PC-9 (cell line): ENCODE results near the gene STX8. TPM values are rescaled to one million over a fixed set of nuclear protein-coding genes. Genes with fewer than 3 reads are reported as not detected.

ENCODE experiments used
- BruUV-seq: library from RNA; stranded (reverse); fragments of 400-500 nt; replicated peaks from 2 replicates; lab custom pipeline; 2021; lab: Mats Ljungman, UMichigan
- CTCF ChIA-PET: fragments of 300-600 bp; sonication (Branson Sonifier 250); formaldehyde crosslinking; loops from one replicate; lab custom pipeline; 2022; ENCODE audit warnings: antibody characterized with exemption; lab: Charles Lee
- POLR2A ChIA-PET: fragments of 300-600 bp; sonication (Branson Sonifier 250); formaldehyde crosslinking; loops from one replicate; lab custom pipeline; 2022; ENCODE audit warnings: antibody characterized with exemption; ENCODE audit not compliant: unreplicated experiment; lab: Charles Lee
- DNase-seq, 2 experiments: peaks; one replicate each; pipeline versions ENCODE4 v3.0.0 to v3.0.0-alpha.2; 2015 to 2022; ENCODE audit warnings: mixed read lengths in 1 of 2
- H2AFZ ChIP-seq: fragments of 200-600 bp; sonication (generic); 2 replicates; pipeline ENCODE4 v1.8.1; 2017; ENCODE audit warnings: antibody characterized with exemption
- H3F3A ChIP-seq: fragments of 200-600 bp; sonication (generic); 2 replicates; pipeline ENCODE4 v1.8.1; 2017; ENCODE audit warnings: antibody characterized with exemption, mild to moderate bottlenecking, low read depth; ENCODE audit not compliant: insufficient read depth
- H3K27ac ChIP-seq: fragments of 200-600 bp; sonication (generic); 2 replicates; pipeline ENCODE4 v1.6.1; 2016; ENCODE audit warnings: mixed run types
- H3K27me3 ChIP-seq: fragments of 200-600 bp; sonication (generic); 2 replicates; pipeline ENCODE4 v1.6.1; 2016; ENCODE audit warnings: low read depth, mixed run types; ENCODE audit not compliant: insufficient read depth
- H3K36me3 ChIP-seq: fragments of 200-600 bp; sonication (generic); 2 replicates; pipeline ENCODE4 v1.6.1; 2016; ENCODE audit warnings: low read depth, mixed run types
- H3K4me1 ChIP-seq: fragments of 200-600 bp; sonication (generic); replicated peaks from 2 replicates; pipeline ENCODE4 v1.6.1; 2016; ENCODE audit warnings: mixed run types; ENCODE audit not compliant: insufficient read depth
- H3K4me2 ChIP-seq: fragments of 200-600 bp; sonication (generic); 2 replicates; pipeline ENCODE4 v1.6.1; 2017; ENCODE audit warnings: mixed run types
- H3K4me3 ChIP-seq: fragments of 200-600 bp; sonication (generic); 2 replicates; pipeline ENCODE4 v1.6.1; 2016; ENCODE audit warnings: mixed run types
- H3K79me2 ChIP-seq: fragments of 200-600 bp; sonication (generic); 2 replicates; pipeline ENCODE4 v1.6.1; 2017; ENCODE audit warnings: low read depth, mixed run types
- H3K9me2 ChIP-seq: fragments of 200-600 bp; sonication (generic); 2 replicates; pipeline ENCODE4 v1.8.1; 2017; ENCODE audit warnings: mild to moderate bottlenecking; ENCODE audit not compliant: insufficient read depth
- H3K9me3 ChIP-seq: fragments of 200-600 bp; sonication (generic); 2 replicates; pipeline ENCODE4 v1.8.1; 2016; ENCODE audit warnings: low read depth; ENCODE audit not compliant: insufficient read depth
- H4K20me1 ChIP-seq: fragments of 200-600 bp; sonication (generic); 2 replicates; pipeline ENCODE4 v1.8.1; 2017; ENCODE audit not compliant: insufficient read depth
- EZH2 ChIP-seq: fragments of 200-600 bp; sonication (generic); IDR thresholded peaks from 2 replicates; pipeline ENCODE4 v1.8.0; 2017; ENCODE audit warnings: antibody characterized with exemption, low read depth
- intact Hi-C: fragments of 100-400 bp; cut with micrococcal nuclease; formaldehyde crosslinking; loops from one replicate; pipeline ENCODE4 v1.10.0; 2022; ENCODE audit not compliant: unreplicated experiment
- total RNA-seq: library from RNA; stranded (reverse); gene quantifications from 2 replicates; pipeline ENCODE4 v1.2.3, GENCODE V29; 2021
- TF ChIP-seq, protein P1 (sequence below): fragments of 200-600 bp; sonication (generic); conservative IDR thresholded peaks from 2 replicates; pipeline ENCODE4 v1.6.1; 2017; ENCODE audit warnings: mixed run types, antibody characterized with exemption, mild to moderate bottlenecking, moderate library complexity

STX8 gene
- total RNA-seq, 1 experiment from 2014 or later, result 60.6 TPM

DNA sequence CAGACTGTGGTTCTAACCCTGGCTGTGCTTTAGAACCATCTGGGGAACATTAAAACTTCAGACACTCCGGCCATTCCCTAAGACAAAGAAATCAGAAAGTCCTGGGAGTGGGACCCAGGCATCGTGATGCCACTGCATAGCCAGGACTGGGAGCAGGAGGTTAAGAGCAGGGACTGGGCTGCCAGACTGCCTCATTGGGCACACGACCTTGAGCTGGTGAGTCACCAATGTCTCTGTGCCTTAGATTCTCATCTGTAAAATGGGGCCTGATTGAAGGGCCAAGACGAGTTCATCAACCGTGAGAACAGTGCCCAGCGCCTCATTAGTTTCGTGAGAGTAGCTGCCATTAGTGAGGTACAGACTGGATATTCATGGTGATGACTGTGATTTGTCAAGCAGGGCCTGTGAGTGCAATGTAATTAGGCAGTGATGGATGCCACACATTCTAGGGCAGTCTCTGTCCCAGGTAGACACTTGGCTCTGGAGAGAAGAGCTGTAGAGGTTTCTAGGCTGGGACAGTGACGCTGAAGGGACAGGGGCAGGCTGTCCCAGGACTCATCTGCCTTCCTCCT, 357.5 kb downstream of the STX8 start:
- H3K27ac ChIP-seq, result no peak overlapping the region
- H3K4me1 ChIP-seq, result peaks cover 11% of the 10 kb centered on the region
- H4K20me1 ChIP-seq, result no peaks in the 10 kb centered on the region
- CTCF ChIA-PET, result no interaction called here
- no peak overlapping the region for H3K4me3 ChIP-seq
- no peaks in the 10 kb centered on the region for H3K9me2 ChIP-seq
- H3K36me3 ChIP-seq, result no peaks in the 10 kb centered on the region
- no peak overlapping the region for H3K4me2 ChIP-seq
- POLR2A ChIA-PET, result interaction anchor here (0.6 kb wide), 2 partner anchors 22 to 53 kb away, joined by 3 read pairs; no protein-coding TSS in a partner anchor
- no peaks in the 10 kb centered on the region for H3K79me2 ChIP-seq
- BruUV-seq, result no TSS peak
- intact Hi-C loops, result no loop called here
- no peaks in the 10 kb centered on the region for H3F3A ChIP-seq
- no peak for DNase-seq
- TF ChIP-seq, protein P1, sequence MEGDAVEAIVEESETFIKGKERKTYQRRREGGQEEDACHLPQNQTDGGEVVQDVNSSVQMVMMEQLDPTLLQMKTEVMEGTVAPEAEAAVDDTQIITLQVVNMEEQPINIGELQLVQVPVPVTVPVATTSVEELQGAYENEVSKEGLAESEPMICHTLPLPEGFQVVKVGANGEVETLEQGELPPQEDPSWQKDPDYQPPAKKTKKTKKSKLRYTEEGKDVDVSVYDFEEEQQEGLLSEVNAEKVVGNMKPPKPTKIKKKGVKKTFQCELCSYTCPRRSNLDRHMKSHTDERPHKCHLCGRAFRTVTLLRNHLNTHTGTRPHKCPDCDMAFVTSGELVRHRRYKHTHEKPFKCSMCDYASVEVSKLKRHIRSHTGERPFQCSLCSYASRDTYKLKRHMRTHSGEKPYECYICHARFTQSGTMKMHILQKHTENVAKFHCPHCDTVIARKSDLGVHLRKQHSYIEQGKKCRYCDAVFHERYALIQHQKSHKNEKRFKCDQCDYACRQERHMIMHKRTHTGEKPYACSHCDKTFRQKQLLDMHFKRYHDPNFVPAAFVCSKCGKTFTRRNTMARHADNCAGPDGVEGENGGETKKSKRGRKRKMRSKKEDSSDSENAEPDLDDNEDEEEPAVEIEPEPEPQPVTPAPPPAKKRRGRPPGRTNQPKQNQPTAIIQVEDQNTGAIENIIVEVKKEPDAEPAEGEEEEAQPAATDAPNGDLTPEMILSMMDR, result no peak
- TF ChIP-seq EZH2, result no peak
- H3K9me3 ChIP-seq, result peaks cover 4% of the 10 kb centered on the region; the same call in 1 of the 2 replicates
- H2AFZ ChIP-seq, result no peak overlapping the region
- H3K27me3 ChIP-seq, result no peaks in the 10 kb centered on the region

DNA sequence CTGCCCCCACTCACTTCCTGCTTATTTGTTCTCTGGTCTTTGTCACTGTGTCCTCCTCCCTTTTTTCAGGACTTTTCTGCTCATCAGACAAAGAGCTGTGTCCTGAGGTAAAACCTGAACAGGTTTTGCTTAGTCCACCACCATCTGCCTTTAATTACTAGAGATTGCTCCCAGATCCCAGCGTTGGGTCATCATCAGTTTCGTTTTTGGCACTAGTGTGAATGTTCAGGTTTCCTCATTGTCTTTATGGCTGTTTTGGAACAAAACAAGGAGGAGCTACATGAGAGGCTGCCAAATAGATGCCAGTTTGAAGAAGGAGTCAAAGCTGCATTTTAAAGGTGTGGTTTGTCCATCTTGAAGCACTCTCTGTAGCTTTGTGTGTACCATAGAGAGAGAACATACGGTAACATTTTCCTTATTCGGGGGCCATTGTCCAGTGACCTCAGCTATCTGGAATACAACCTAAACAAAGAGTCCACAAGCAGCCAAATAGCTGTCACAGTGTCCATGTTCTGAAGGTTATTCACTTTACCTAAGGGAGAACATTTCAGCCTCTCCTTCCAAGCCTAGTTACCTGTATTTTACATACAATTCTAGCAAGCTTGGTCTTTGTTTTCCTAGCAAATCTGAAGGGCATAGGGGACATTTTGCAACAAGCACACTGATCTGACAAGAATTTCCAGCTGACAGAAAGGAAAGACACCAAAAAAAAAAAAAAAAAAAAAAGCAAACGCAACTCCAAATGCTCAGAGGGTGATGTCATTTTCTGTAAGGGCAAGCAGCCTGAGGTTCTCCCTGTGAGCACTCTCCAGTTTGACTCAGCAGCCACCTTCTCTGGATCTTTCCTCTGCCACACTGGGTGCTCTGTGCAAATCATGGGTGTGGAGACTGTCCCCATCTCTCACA, 358.2 kb downstream of the STX8 start:
- peak; percentile 32 to 73 for DNase-seq
- CTCF ChIA-PET, result interaction anchor here (0.6 kb wide), 1 partner anchor 919 kb away, joined by 3 read pairs; no protein-coding TSS in a partner anchor
- Histone ChIP-seq H3F3A (no peaks in the 10 kb centered on the region), H3K4me2 (peak overlapping the region; percentile 39), H3K27me3 (no peaks in the 10 kb centered on the region), H3K36me3 (no peaks in the 10 kb centered on the region), H3K4me1 (peaks cover 11% of the 10 kb centered on the region), H3K9me2 (no peaks in the 10 kb centered on the region), H2AFZ (no peak overlapping the region), H3K79me2 (no peaks in the 10 kb centered on the region), H3K9me3 (peaks cover 4% of the 10 kb centered on the region; the same call in 1 of the 2 replicates), H4K20me1 (no peaks in the 10 kb centered on the region), H3K27ac (no peak overlapping the region), H3K4me3 (no peak overlapping the region)
- intact Hi-C loops, result no loop called here
- POLR2A ChIA-PET, result interaction anchor here (0.6 kb wide), 2 partner anchors 21 to 52 kb away, joined by 3 read pairs; no protein-coding TSS in a partner anchor
- no TSS peak for BruUV-seq
- no peak for TF ChIP-seq EZH2
- TF ChIP-seq, protein P1, result no peak

DNA sequence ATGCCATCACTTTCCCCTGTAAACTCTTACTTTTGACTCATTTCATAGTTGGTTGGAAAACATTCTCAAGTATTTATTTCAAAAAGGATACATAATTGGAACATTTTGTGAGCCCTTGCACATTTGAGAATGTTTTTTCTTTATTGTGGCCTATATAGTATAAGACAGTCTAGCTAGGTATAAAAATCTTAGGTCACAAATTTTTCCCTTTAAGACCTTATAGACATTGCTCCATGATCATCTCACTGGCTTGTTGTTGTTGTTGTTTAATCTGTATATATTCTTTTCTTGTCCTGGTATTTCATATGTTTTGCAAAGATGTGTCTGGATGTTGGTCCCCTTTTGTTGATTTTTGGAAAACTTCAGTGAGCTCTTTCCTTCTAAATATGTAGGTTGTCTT, 360.2 kb downstream of the STX8 start:
- CTCF ChIA-PET, result interaction anchor here (0.6 kb wide), 1 partner anchor 206 kb away, joined by 3 read pairs; no protein-coding TSS in a partner anchor
- Histone ChIP-seq H4K20me1 (no peaks in the 10 kb centered on the region), H3K27me3 (no peaks in the 10 kb centered on the region), H3K79me2 (no peaks in the 10 kb centered on the region), H3F3A (no peaks in the 10 kb centered on the region), H3K9me2 (no peaks in the 10 kb centered on the region), H3K9me3 (peaks cover 4% of the 10 kb centered on the region; the same call in 1 of the 2 replicates), H3K4me3 (no peak overlapping the region), H3K36me3 (no peaks in the 10 kb centered on the region), H3K4me2 (no peak overlapping the region), H2AFZ (no peak overlapping the region), H3K4me1 (peaks cover 11% of the 10 kb centered on the region), H3K27ac (no peak overlapping the region)
- POLR2A ChIA-PET, result no interaction called here
- intact Hi-C loops, result no loop called here
- BruUV-seq, result no TSS peak
- no peak for TF ChIP-seq EZH2
- TF ChIP-seq, protein P1, result no peak
- DNase-seq, result no peak
